IMR-90 (cell line): ENCODE results near the gene ZNF300. TPM values are rescaled to one million over a fixed set of nuclear protein-coding genes. Genes with fewer than 3 reads are reported as not detected.

ENCODE experiments used
- polyA plus RNA-seq, 3 experiments: library from polyadenylated mRNA; depleted of rRNA; stranded (reverse); fragments of >200 nt; gene quantifications; 2 replicates each; pipeline ENCODE4 v1.2.3, GENCODE V29; 2012; ENCODE audit warnings: low replicate concordance in 1 of 3
- total RNA-seq: library from RNA; depleted of rRNA; stranded (reverse); fragments of >200 nt; gene quantifications from 2 replicates; pipeline ENCODE4 v1.2.3, GENCODE V29; 2012; rRNA removed

The ZNF300 gene
- total and polyA plus RNA-seq, 2 of the 4 experiments (the other 2 are of a cell fraction) = 5.2 to 6.1 TPM

Other genes starting within 250 kb of the ZNF300 start
- under 0.01 TPM in 2 replicates for gene MYOZ3, start 243.7 kb downstream of the ZNF300 start, total RNA-seq
- 0.24 TPM in 2 replicates for gene MYOZ3, start 243.7 kb downstream of the ZNF300 start, polyA plus RNA-seq (2012; rRNA removed)
- gene RBM22, start 203.9 kb downstream of the ZNF300 start, total RNA-seq = 26.2 and 33.1 TPM in 2 replicates
- gene RBM22, start 203.9 kb downstream of the ZNF300 start, polyA plus RNA-seq (2012; rRNA removed) = 30.2 and 34.2 TPM in 2 replicates
- gene DCTN4, start 146.0 kb downstream of the ZNF300 start, total RNA-seq = 50.2 and 56.1 TPM in 2 replicates
- 26.6 and 28.1 TPM in 2 replicates for gene DCTN4, start 146.0 kb downstream of the ZNF300 start, polyA plus RNA-seq (2012; rRNA removed)
- 36.1 and 37.5 TPM in 2 replicates for gene SMIM3, start 126.2 kb downstream of the ZNF300 start, total RNA-seq
- 42.6 and 53.4 TPM in 2 replicates for gene SMIM3, start 126.2 kb downstream of the ZNF300 start, polyA plus RNA-seq (2012; rRNA removed)
- gene IRGM, start 58.5 kb downstream of the ZNF300 start, total RNA-seq = not detected in 2 replicates
- gene IRGM, start 58.5 kb downstream of the ZNF300 start, polyA plus RNA-seq (2012; rRNA removed) = not detected in 2 replicates
- 0.28 and 0.36 TPM in 2 replicates for gene GPX3, start 115.6 kb upstream of the ZNF300 start, total RNA-seq
- gene GPX3, start 115.6 kb upstream of the ZNF300 start, polyA plus RNA-seq (2012; rRNA removed) = 1.0 and 1.3 TPM in 2 replicates
- gene TNIP1, start 176.1 kb upstream of the ZNF300 start, total RNA-seq = 88.0 and 92.8 TPM in 2 replicates
- gene TNIP1, start 176.1 kb upstream of the ZNF300 start, polyA plus RNA-seq (2012; rRNA removed) = 63.8 and 67.1 TPM in 2 replicates